GM23338 (cell line): Measurements from ENCODE around the gene PLPP6.

Source experiments
- CTCF ChIP-seq, 2 experiments: fragments of 200-600 bp in 1 of 2; sonication (generic) in 1 of 2; conservative IDR thresholded peaks; 2 replicates each; pipeline versions ENCODE4 v1.5.1 to v1.6.1; 2016 to 2017; ENCODE audit warnings: antibody characterized with exemption in 2 of 2, low read depth in 2 of 2, mild to moderate bottlenecking in 2 of 2, moderate library complexity in 1 of 2
- EZH2 ChIP-seq: fragments of 200-600 bp; sonication (generic); IDR thresholded peaks from one replicate; pipeline ENCODE4 v1.8.0; 2017; ENCODE audit warnings: antibody characterized with exemption, mild to moderate bottlenecking, low read depth; ENCODE audit not compliant: unreplicated experiment
- EZH2phosphoT487 ChIP-seq: fragments of 200-600 bp; sonication (generic); IDR thresholded peaks from one replicate; pipeline ENCODE4 v1.8.1; 2018; ENCODE audit warnings: antibody characterized with exemption; ENCODE audit not compliant: unreplicated experiment
- ZNF114 ChIP-seq: fragments of 250-450 bp; sonication (Bioruptor Pico); IDR thresholded peaks from 2 replicates; pipeline ENCODE4 v1.5.0; 2020; ENCODE audit warnings: mild to moderate bottlenecking, moderate library complexity

GRCh38 chr9:4618700-4619099, 43.4 kb upstream of the PLPP6 start:
- TF ChIP-seq CTCF (conservative IDR thresholded peaks at IDR 0.05; ENCODE audit: low read depth in 2 of 2) (no peak), ZNF114 (no peak), EZH2phosphoT487 (no peak), EZH2 (no peak)
